ENCODE measurements around the gene HSDL2.

The HSDL2 gene

DNA sequence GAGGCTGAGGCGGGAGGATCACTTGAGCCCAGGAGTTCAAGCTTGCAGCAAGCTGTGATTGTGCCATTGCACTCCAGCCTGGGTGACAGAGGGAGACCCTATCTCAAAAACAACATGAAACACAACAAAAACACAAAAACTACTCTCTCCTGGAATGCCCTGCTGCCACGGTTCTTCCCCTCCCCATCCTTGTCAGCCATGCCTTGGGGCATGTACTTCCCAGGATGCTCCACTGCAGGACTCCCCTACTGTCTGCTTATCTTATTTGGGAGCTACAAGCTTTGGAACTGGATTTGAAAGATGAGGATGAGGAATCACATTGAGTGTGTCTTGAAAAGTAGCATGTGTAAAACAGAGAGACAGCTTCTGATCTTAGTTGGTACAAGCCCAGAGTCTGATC, 66.6 kb downstream of the HSDL2 start:
- DNase-seq (ENCODE audit: low read depth), result no peak

DNA sequence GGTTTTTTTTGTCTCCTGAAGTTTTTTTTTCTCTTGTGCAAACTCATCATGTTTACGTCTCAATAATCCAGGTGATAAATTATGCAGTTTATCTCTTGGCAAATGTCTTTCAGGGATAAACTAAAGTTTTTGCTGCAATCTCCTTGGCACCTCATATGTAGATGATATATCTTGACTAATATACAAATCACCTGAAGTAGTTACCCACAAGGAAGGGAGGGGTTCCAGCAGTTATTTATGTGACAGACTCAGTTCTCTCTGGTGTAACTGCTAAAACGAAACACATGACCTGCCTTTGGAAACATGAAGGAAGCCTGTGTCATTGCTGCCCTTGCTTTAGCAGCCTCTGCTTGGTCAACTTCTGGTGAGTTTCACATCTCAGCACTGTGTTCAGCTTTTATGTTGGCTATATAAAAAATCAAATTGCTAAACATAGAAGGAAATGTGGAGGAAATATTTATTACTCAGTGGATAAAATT, 67.4 kb downstream of the HSDL2 start:
- DNase-seq (ENCODE audit: low read depth), result no peak

DNA sequence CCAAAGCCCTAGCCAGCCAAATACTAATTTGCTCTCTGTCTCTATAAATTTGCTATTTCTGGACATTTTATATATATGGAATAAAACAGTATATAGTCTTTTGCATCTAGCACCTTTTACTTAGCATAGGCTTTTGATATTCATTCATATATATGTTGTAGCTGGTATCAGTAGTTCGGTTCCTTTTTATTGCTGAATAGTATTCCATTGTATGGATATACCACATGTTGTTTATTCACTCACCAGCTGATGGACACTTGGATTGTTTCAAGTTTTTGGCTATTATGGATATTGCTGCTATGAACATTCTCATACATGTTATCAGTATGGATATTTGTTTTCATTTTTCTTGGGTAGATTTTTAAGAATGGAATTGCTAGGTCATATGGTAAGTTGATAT, 82.9 kb downstream of the HSDL2 start:
- DNase-seq (ENCODE audit: low read depth), result no peak

DNA sequence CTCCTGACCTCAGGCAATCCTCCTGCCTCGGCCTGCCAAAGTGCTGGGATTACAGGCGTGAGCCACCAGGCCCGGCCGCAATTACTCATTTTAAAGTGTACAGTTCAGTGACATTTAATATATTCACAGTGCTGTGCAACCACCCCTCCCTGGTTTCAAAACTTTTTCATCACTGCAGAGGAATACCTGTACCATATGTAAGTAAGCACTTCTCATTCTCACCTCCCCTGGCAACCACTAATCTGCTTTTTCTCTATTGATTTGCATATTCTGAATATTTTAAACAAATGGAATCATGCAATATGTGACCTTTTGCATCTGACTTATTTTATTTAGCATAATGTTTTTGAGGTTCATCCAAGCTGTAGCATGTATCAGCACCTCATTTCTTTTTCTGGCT, 85.4 kb downstream of the HSDL2 start:
- no peak for DNase-seq (ENCODE audit: low read depth)

DNA sequence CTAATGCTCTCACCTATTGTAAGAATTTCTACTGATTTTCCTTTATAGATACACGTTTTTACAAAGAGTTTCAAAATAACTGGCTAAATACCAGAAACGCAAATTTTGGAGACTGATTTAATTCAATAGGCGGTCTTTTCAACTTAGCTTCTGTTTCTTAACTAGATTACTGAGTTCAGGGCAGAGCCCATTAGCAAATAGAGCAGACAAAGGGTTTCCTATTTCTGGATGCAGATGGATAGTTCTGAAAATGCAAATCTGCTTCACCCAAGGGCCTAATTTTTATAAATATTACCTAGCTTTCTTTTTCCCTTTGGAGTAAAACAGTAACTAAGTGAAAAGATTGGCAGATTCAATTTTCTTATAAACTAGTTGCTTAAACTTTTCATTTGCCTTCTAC, 93.1 kb downstream of the HSDL2 start:
- no peak for DNase-seq (ENCODE audit: low read depth)

DNA sequence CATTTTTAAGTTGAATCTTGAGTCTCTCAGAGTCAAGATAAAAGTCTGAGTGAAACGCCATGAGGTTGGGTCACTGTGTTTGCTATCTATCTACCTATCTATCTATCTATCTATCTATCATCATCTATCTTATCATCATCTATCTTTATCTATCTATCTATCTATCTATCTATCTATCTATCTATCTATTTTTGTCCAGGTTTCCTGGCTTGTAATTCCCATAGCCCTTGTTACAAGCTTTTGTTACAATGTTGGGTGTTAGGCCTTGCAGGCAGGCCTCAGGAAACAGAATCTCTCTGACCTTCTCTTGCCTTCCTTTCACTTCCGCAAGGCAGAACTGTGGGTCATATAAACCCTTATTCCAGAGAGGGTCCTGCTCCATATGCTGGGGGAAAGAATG, 94.1 kb downstream of the HSDL2 start:
- DNase-seq (ENCODE audit: low read depth), result no peak

DNA sequence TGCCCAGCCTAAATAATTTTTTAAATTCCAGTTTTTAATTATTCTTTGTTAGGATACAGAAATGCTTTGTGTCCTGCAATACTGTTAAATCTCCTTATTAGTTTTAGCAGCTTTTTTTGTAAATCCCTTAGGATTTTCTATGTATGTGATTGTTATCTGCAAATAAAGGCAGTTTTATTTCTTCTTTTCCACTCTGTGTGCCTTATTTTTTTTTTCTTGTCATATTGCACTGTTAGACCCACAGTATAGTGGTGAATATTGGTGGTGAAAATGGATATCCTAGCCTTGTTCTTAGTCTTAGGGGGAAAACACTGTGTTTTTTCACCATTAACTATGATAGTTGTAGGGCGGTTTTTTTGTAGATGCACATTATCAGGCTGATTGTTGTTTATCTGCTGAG, 95.4 kb downstream of the HSDL2 start:
- DNase-seq (ENCODE audit: low read depth), result no peak

DNA sequence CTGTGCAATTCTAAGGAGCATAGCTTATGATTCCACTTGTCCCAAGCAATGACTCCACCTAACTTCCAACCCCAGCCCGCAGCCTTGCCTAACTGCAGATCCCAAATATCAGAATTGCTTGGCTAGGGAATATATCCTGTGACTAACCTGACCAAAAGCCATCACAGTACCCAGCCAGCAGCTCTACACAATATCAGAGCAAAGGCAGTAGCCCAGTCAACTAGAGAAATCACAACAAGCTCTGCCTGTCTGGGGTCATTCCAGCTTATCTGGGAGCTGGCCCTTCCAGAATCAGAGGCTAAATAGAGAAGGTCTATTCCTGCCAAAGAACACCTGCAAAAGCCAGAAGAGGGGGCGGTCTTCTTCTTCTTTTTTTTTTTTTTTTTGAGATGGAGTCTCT, 97.4 kb downstream of the HSDL2 start:
- no peak for DNase-seq (ENCODE audit: low read depth)

DNA sequence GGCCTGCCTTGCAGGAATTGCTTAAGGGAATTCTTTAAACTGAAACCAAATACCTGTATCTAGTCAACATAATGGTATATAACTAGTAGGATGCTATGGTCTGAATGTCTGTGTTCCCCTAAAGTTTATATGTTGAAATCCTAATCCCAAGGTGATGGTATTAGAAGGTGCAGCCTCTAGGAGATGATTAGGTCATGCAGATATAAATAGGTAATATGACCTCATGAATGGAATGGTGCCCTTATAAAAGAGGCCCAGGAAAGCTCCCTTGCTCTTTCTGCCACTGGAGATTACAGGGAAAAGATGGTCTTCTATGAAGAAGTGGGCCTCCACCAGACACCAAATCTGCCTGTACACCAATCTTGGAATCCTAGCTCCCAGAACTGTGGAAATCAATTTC, 99.3 kb downstream of the HSDL2 start:
- DNase-seq (ENCODE audit: low read depth), result no peak

DNA sequence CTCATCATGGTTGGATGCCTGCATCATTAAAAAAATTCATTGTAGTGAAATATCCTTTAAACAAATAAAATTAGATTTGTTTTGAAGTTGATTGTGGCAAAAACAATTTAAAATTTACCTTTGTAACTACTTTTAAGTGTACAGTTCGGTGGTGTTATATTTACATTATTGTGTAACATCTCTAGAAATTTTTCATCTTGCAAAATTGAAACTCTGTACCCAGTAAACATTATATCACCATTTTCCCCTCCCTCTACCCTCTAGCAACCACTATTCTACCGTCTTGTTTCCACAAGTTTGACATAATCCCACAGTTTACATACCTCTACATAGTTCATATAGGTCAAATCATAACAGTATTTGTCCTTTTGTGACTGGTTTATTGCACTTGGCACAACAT, 104.7 kb downstream of the HSDL2 start:
- no peak for DNase-seq (ENCODE audit: low read depth)

DNA sequence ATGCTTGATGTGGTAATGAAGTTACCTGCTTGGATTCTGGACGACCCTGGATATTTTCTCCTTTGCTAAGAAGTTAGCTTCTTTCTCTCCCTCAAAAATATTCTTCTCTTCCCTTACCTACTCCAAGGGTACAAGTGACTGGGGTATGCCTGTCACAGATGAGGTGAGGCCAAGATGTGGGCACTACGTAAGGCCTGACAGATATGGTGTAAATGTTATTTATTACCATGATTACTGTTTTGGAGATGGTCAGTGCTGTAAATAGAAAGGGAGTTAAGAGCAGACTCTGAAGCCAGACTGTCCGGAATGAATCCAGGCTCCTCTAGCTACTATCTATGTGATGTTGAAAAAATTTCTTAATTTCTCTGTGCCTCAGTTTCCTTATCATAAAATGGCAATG, 105.7 kb downstream of the HSDL2 start:
- no peak for DNase-seq (ENCODE audit: low read depth)

DNA sequence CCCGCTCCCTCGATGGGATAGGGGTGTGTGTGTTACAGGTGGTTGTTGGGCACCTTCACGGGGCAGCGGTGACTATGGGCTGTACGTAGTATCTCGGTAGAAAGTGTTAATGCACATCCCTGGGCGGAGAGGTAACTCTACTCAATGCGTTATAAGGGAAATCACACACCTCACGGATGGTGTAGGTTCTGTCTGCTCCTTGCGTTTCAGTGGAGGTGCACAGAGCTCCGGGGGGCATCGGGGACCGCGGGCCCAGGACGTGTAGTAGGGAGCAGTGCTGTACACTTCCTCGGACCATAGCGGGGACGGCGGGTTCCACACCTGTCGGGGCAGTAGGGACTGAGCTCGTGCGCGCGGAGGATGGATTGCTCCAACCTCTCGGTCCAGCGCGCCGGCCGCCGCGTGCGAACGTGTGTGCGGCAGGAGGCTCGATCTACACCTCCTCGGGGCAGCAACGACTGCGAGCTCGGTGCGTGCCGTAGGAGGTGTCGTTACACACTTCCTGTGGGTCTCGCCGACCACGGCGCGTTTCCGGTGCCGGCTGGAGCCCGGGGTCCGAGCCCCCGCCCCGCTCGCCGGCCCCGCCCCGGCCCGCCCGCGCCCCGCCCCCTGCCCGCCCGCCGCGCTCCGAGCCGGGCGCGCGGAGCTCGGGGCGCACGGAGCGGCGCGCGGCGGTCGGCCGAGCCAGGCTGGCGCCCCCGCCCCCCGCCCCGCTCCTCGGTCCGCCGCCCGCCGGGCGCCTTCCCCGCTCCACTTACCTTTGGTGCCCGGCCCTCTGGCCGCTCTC, 106.5 kb downstream of the HSDL2 start, which contains the start of gene KIAA1958:
Gene KIAA1958 (plus strand): TSS at position 607 of the 787 bp plus-strand sequence. CDS start 87,254 bp downstream, outside the sequence.
- no peak for DNase-seq (ENCODE audit: low read depth)

DNA sequence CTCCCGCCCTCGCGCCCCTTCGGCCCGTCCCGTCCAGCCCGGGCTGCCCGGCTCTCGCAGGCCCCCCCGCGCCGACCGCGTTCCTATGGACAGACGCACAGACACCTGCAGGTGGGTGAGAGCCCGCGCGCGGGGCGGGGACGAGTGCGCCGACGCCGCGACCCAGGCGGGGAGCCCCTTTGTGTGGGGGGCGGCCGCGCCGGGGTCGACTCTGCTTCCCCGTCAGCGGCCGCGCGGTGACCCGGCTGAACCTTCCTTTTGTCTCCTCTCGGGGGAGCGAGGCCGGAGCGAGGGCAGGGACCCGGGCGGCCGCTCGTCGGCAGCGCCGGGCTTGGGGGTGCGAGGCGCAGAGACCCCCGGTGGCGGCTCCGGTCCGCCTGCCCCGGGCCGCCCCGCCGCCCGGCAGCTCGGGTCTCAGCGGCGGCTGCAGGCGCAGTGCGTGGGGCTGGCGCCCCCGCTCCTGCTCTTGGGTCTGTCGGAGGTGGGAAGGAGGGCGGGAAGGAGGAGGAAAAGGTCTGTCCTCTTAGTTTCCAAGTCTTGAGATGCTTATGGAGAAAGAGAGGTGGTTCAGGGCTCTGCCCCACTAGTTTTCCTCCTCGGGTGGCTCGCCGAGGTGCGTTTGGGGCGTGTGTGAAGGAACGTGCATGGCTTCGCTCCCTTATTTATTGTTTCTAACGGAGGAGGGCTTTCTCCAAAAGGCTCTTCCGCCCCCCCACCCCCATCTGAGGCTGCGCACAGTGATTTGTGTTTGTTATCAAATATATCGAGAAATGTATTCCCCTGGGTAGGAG, 107.3 kb downstream of the HSDL2 start:
- DNase-seq (ENCODE audit: low read depth), result no peak

DNA sequence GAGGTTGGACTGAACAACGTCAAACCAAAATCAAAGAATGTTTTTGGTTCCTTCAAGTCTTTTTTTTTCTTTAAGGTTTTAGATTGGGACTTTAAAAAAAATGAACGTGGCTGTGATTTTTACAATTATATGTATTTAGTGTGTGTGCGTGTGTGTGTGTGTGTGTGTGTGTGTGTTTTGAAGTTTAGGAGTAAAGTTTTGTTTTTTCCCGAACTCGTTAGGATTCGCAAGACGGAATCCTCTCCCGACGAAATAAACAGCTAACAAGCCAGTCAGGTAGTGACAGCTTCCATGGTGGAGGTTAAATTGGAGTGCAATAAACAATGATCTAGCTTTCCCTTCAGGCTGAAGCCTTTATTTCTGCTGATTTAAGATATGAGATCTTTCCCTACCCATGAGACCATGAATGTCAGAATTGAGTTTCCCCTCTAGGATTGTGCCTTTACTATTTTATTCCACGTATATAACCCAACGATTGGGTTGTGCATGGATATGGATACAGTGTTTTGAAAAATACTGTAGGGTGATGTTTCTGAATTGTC, 108.0 kb downstream of the HSDL2 start:
- no peak for DNase-seq (ENCODE audit: low read depth)

DNA sequence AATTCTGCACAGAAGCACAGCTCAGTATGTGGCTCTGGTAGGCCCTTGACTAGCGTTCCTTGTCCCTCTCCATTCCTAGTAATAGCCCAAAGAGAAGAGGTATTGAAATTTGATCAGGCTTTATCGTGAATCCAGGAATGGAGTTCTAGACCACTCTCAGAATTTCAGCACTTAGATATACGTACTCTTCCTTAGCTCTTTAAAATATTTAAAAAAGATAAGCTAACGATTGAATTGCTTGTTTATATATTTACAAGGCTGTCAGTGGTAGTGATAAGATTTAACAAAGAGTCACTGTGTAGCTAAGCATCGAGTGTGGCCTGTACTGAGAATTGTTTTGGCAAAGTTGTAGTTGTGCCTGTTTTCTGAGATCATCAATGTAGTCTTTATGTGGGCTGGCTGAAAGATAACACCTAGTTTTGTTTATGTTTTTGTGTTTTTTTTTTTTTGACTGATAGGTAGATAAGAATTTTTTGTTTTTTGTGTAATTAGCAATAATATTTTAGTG, 109.2 kb downstream of the HSDL2 start:
- DNase-seq (ENCODE audit: low read depth), result no peak

DNA sequence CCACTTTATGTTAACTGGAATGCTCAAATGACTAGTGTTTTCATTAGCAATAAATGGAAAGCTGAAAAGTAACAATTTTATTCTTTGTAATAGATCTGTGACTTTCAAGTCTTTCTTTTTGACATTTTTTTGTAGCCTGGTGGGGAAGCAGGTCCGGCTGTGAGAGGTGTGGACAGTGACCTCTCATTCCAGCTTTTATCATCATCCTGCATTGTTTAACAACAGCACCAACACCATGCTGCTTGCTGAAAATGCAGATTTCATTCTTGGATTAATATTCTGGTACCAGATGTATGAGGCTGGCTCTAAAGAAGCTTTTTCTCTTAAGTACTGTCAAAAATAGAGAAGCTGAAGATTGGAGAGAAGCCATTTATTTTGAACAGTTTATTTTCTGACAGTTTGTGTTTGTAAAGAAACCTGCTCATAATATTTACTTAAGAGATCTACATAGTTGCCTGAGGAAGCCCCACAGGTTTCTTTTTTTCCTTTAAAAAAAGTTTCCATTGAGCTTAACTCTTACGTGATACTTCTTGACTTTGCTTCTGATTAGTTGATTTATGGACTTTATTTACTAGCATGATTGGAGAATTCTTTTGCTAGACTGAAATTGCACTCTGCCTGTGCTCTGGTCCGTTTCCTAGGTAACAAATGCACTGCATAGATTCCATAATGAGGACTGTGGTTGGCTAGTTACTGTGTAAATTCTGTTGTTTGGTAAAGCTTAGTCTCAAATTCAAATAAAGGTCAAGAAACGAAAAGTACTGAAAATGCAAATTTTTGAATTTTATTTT, 110.2 kb downstream of the HSDL2 start:
- no peak for DNase-seq (ENCODE audit: low read depth)

DNA sequence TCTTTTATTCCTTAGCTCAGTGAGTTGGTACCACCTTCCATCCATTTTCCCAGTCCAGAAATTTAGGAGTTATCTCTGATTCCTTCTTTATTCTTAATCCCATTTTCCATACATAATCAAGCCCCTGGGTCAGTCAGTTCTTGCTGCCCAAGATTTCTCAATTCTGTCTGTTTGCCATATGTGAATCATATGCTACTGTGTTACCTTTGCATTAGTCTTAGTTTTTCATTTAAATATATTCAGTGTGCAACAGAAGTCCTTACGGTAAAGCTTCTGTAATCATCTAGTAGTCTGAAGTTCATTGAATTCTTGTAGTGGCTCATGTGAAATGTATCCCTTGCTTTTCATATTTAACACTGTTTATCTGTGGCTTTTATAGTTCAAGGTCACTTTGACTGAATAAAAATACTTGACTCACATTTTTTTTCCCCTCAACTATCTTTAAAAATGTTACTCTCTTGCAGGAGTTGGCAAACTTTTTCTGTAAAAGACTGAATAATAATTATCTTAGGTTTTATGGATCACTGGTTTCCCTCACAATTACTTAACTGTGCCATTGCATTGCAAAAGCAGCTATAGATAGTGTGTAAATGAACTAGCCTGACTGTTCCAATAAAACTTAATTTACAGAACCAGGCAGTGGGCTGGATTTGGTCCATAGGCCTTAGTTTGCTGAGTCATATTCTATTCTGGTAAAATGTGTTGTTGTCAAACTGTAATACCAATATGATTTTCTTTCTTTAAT, 113.7 kb downstream of the HSDL2 start:
- no peak for DNase-seq (ENCODE audit: low read depth)

DNA sequence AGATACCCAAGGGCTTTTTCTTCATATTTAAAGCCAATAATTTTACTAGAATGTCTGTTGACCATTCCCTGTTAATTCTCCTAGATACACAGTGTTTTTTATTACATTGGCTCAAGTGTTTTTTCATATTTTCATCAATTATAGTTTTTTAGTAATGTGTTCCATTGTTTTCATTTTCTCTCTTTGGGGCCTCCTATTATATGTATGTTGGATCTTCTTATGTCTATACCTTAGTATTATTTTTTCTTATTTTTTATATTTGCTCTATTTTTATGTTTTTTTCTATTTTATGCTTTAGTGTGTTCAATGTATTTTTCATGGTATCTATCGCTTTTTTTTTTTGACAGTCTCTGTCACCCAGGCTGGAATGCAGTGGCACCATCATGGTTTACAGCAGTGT, 114.2 kb downstream of the HSDL2 start:
- no peak for DNase-seq (ENCODE audit: low read depth)

DNA sequence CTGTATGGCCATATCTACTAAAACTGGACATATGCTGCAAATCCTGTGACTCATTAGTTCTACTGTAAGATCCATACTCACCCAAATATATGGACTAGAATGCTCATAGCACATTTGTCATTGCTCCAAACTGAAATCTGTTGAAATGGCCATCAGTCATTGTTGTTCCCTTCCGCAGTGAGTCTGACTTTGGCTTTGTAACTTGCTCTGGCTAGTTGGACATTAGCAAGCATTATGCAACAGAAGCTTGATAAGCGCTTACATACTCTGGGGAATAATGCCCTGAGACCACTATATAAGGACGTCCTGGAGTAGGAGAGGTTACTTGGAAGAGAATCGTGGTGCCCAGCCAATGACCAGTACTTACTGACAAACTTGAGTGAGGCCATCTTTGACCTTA, 115.7 kb downstream of the HSDL2 start:
- DNase-seq (ENCODE audit: low read depth), result no peak

DNA sequence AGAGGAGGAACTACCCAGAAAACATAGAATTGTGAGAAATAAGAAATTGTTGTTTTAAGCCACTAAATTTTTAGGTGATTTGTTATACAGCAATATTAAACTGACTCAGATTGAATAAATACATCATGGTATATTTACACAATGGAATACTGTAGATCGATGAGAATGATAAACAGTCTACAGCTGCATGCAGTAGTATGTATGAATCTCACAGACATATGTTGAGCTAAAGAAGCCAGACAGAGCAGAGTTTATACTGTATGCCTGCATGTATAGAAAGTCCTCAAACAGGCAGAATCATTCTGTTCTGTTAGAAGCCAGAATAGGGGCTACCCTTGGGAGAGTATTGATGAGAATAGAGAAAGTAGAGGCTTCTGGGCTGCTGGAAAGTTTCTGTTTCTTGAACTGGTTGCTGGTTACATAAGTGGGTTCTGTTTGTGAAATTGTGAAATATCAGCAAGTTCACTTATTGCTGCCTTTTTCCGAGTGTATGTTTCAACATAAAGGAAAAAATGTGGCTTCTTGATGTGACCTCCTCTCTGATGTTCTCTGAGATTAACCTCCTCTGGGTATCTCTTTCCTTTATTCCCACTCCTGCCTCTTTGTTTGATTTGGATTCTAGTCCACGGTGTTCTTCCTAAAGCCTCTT, 116.3 kb downstream of the HSDL2 start:
- DNase-seq (ENCODE audit: low read depth), result no peak

DNA sequence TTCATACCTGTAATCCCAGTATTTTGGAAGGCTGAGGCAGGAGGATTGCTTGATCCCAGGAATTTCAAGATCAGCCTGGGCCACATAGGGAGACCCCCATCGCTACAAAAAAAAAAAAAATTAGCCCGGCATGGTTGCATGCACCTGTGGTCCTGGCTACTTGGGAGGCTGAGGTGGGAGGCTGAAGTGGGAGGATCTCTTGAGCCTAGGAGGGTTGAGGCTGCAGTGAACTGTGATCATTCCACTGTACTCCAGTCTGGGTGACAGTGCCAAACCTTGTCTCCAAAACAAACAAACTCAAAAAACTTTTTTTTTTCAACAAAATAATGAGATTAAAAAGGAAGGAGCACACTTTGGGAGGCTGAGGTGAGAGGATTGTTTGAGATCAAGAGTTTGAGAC, 120.9 kb downstream of the HSDL2 start:
- no peak for DNase-seq (ENCODE audit: low read depth)

Measured in non-pigmented ciliary epithelial cell (primary cell).